ENCODE measurements around the gene DHX34. TPM values are rescaled to one million over a fixed set of nuclear protein-coding genes. Genes with fewer than 3 reads are reported as not detected.
"Not testable (repeated sequence)": the region's sequence is repeated elsewhere in the genome, so short reads cannot be mapped to it uniquely, and the experiment has no call there.

The DHX34 gene
- total RNA-seq, 1 donor from 2014 or later: 8.1 TPM

DNA sequence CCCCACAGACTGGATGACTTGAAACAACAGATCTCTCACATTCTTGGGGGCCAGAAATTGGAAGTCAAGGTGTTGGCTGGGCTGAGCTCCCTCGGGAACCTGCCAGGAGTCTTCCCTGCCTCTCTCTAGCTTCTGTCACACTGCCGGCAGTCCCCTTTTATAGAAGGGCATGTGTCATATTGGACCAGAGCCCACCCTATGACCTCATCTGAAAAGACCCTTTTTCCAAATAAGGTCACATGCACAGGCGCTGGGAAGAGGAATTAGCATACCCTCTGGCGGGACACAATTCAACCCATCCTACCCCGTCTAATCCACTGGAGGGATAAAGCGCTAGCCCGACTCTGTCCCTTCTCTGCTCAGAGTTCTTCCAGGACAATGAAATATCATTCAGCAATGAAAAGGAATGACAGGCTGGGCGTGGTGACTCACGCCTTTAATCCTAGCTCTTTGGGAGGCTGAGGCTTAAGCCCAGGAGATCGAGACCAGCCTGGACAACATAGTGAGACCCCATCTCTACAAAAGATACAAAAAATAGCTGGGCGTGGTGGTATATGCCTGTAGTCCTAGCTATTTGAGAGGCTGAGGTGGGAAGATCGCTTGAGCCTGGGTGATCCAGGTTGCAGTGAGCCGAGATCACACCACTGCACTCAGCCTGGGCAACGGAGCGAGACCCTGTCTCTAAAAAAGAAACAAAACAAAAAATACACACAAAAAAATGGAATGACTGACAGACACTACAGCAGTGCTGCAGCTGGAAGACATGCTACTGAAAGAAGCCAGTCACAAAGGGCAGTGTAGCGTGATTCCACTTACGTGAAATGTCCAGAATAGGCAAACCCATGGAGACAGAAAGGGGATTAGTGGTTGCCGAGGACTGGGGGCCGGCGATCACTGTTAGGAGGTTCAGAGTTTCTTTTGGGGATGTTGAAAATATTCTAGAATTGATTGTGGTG lies 41.7 kb downstream of the DHX34 start:
- DNase-seq: no peak

- DNase-seq: no peak
Observed at GRCh38 chr19:47391510-47392223, 42.6 kb downstream of the DHX34 start.

DNA sequence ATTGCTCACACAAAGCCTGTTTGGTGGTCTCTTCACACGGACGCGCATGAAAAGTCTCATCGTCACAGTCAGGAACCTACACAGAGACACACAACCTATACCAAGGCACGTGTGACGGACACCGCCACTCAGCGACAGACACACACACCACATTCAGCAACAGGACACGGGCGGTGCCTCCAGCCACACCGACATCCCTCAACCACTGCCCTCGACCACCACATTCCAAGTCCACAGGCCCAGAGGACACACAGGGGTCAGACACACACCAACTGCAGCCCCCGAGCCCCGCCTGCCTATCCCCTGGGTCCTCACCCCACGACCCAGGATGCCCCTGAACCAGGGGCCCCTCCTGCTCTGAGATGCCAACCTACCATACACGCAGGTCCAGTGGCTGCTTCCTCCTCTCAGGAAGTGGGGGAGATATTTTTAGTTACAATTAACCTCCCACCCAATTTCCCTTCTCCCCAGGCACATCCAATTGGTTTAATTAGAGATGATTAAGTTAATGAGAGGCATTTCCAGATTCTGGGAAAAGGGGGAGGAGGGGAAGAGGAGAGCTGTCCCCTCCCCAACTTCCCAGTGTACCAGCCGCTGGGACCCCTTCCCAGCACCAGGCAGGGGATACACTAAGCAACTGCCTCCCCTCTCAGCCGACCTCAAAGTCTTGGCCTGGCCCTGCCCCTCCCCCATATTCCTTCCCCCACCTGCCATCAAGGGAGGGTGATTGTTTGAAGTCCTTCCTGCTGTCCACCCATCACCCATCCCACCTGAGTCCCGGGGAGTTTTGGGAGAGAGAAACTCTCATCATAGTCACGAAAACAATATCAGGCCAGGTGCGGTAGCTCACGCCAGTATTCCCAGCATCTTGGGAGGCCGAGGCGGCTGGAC lies 49.8 kb downstream of the DHX34 start:
- no peak for DNase-seq

DNA sequence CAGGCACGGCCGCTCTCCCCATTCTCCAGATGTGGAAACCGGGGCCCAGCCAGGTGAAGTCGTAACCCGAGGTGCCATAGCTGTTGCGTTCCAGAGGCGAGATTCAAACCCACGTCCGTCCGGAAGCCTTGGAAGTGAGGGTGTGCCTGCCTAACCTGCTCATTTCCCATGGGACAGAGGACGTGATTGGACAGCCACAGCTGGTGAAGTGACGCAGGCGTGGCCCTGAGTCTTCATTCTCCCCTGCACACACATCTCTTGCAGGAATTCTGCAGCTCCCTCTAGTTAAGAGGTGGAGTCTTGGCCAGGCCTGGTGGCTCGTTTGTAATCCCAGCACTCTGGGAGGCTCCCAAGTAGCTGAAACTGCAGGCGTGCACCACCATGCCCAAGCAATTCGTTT lies 53.4 kb downstream of the DHX34 start:
- DNase-seq: no peak

DNA sequence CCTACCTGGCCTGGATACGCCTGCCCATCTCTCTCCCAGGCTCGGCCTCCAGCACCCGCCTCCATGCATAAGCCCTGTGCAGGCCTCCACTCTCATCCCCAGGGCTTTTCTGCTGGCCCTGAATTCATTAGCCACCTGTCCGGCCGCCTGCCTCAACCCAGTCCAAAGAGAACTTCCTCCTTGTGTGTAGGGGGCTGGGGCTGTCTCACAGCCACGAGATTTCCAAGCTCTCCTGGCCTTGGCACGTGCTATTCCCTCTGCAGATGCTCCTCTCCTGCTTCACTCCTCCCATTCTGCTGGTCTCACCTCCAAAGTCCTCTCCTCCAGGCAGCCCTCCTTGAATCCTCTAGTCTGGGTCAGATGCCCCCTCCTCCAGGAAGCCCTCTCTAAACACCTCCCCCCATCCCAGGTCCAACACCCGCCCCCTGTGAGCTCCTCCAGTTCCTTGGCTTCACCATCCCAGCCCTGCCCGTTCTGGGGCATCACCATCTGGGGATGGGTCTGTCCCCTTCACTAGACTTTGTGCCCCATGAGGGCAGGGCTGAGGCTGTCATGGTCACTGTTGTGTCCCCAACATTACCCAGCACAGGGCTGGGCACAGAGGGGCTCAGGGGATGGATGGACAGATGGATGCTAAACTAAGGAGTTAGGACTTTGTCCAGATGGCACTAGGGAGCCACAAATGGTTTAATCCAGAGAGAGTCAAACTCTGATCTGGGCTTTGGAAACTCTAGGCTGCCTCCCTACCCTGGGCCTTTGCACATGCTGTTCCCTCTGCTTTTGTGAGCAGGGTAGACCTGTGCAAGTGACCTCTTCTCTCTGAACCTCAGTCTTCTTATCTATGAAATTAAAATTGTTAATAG lies 55.5 kb downstream of the DHX34 start:
- no peak for DNase-seq

GRCh38 chr19:47405197-47405550 lies 56.1 kb downstream of the DHX34 start:
- DNase-seq: no peak

- DNase-seq: no peak
Observed at GRCh38 chr19:47405854-47406417, 56.8 kb downstream of the DHX34 start.

- no peak for DNase-seq
Observed at GRCh38 chr19:47406711-47407416, 57.7 kb downstream of the DHX34 start.

GRCh38 chr19:47407417-47407774 lies 58.3 kb downstream of the DHX34 start:
- no peak for DNase-seq

- no peak for DNase-seq
Observed at GRCh38 chr19:47408156-47408938, 59.2 kb downstream of the DHX34 start.

DNA sequence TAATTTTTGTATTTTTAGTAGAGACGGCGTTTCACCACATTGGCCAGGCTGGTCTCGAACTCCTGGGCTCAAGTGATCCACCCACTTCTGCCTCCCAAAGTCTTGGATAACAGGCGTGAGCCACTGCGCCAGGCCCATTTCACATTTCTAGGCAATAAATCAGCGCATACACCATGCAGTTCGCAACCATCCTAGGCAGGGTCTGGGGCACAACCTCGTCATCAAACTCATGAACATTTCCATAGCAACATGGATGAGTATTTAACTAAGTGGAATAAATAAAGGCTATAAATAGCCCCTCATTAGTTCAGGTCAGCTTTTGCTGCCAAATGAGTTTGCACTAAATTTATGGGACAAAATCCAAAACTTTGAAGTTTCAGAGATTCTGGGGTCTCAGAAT lies 62.0 kb downstream of the DHX34 start:
- no peak for DNase-seq

DNA sequence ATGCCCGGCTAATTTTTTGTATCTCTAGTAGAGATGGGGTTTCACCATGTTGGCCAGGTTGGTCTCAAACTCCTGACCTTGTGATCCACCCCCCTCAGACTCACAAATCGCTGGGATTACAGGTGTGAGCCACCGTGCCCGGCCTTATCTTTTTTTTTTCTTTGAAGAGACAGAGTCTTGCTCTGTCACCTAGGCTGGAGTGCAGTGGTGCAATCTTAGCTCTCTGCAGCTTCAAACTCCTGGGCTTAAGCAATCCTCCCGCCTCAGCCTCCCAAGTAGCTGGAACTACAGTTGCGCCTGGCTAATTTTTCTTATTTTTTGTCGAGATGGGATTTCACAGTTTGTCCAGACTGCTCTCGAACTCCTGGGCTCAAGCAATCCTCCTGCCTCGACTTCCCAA lies 62.6 kb downstream of the DHX34 start:
- DNase-seq: not testable (repeated sequence)

GRCh38 chr19:47413941-47414340 lies 64.8 kb downstream of the DHX34 start:
- DNase-seq: no peak

- no peak for DNase-seq
Observed at GRCh38 chr19:47414469-47414868, 65.4 kb downstream of the DHX34 start.

GRCh38 chr19:47415953-47416642 lies 67.0 kb downstream of the DHX34 start:
- DNase-seq: no peak

- DNase-seq: no peak
Observed at GRCh38 chr19:47416643-47416985, 67.5 kb downstream of the DHX34 start.

DNA sequence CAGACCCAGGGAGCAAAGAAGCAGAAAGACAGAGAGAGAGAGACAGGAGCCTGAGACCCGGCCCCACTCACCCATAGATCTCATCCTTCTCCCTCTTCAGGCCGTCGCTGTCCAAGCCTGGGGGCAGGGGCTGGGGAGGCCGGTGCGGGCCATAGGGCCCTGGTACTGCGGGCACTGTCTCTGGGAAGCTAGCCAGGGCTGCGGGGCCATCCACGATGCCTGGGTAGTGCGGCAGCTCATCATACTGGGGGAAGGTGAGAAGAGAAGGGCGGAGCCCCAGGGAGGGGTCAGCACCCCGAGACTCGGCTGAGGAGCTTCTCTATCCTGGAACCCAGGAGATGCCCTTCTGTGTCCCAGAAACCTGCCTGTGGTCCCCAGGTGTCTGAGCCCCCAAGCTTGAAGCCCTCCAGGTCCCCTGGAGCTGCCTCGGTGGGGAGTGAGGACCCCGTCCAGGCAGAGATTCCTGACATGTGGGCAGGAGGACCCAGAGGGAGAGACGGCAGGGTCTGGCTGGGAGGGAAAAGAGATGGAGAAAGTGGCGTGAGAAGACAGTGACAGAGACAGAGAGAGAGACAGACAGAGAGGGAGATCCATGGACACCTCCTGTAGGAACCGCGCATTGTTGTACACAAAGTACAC lies 68.1 kb downstream of the DHX34 start:
- DNase-seq: no peak
